Stimulated activated CD4-positive, alpha-beta T cell treated with anti-CD3 and anti-CD28 coated beads, Interleukin-4, amount 100 ng/mL, for 1 hour (primary cell): ENCODE data around the gene RNGTT.

Experiments used
- DNase-seq: peaks from one replicate; pipeline ENCODE4 v3.0.0-alpha.2; 2020

Gene RNGTT

DNA sequence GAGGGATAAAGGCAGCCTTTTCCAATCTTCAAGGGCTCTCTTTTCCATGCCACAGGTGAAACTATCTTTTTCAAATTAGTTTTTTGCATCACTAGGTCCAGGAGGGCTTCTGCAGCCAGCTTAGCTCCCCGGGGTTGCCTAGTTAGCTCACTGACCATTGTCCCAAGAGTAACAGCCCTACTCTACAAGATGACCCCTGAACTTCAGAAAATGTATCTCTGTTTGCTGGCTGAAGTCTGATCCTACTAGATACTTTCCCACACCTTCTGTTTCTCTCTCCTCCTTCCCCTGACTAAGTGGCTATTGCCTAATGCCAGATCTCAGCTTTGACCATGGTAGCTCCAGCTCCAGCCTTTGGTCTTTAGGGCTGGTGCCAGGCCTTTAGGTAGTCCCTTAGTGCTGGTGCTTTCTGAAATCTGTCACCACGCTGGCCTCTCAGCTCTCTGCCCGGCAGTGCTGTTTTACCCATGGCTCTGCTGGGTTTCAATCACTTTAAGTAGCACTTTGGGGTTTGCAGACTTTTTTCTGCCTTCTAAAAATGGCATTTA is 255.1 kb downstream of the RNGTT start:
- DNase-seq: no peak

- DNase-seq: no peak
Observed at GRCh38 chr6:88705601-88706000, 257.8 kb downstream of the RNGTT start.

DNA sequence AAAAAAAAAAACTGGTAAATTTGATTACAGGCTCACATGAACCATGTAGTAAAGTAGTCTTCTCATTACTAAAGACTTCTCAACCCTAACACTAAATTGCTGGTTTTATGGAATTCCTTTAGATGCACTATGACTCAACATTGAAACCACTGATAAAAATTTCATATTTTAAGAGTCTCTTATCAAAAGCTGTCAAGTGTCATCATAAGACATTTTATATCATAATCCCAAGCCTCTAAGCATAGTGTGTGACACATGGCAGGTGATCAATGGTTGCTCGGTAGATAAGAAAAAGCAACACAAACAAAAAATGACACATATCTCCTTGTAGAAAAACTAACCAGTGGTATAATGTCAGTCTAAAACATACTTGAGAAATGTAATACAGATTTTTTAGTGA is 258.4 kb downstream of the RNGTT start:
- no peak for DNase-seq

GRCh38 chr6:88702956-88703556 is 260.4 kb downstream of the RNGTT start:
- no peak for DNase-seq

GRCh38 chr6:88698661-88699060 is 264.8 kb downstream of the RNGTT start:
- no peak for DNase-seq

- no peak for DNase-seq
Observed at GRCh38 chr6:88695937-88696336, 267.5 kb downstream of the RNGTT start.

DNA sequence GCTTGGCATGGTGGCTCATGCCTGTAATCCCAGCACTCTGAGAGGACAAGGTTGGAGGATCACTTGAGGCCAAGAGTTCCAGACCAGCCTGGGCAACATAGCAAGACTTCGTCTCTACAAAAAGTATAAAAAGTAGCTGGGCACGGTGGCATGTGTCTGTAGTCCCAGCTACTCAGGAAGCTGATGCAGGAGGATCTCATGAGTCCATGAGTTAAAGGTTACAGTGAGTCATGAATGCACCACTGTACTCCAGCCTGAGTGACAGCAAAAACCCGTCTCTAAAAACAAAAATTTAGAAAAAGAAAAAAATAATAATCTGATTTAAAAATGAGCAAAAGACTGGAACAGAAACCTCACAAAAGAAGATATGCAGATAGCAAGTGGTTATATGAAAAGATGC is 279.7 kb downstream of the RNGTT start:
- DNase-seq: no peak

GRCh38 chr6:88680654-88681053 is 282.8 kb downstream of the RNGTT start:
- DNase-seq: no peak

- no peak for DNase-seq
Observed at GRCh38 chr6:88679841-88680240, 283.6 kb downstream of the RNGTT start.

DNA sequence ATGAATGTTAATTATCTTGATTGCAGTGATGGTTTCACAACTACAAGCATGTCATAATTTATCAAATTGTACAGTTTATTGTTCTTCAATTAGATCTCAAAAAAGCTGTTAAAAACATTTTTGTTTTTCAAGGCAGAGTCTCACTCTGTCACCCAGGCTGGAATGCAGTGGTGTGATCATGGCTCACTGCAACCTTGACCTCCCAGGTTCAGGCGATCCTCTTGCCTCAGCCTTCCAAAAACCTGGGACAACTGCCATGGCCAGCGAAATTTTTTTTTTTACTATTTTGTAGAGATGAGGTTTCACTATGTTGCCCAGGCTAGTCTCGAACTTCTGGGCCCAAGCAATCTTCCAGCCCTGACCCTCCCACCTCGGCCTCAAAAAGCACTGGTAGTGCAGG is 286.1 kb downstream of the RNGTT start:
- no peak for DNase-seq

- DNase-seq: no peak
Observed at GRCh38 chr6:88671624-88672023, 291.8 kb downstream of the RNGTT start.

GRCh38 chr6:88670369-88670768 is 293.0 kb downstream of the RNGTT start:
- DNase-seq: no peak

DNA sequence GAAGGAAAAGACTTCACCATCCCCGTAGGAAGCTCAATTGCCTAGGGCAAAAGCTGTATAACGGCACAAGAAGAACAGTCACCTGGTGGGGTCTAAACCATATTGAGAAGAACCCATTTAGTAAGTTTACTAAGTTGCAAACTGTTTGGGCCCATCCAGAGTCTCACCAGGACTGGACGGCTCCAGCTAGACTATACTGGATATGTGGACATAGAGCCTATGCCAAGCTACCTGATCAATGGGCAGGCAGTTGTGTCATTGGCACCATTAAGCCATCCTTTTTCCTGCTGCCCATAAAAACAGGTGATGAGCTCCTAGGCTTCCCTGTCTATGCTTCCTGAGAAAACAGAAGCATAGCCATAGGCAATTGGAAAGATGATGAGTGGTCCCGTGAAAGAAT is 293.9 kb downstream of the RNGTT start:
- no peak for DNase-seq

- no peak for DNase-seq
Observed at GRCh38 chr6:88666901-88667300, 296.5 kb downstream of the RNGTT start.

- DNase-seq: no peak
Observed at GRCh38 chr6:88665131-88665530, 298.3 kb downstream of the RNGTT start.

GRCh38 chr6:88663801-88664200 is 299.6 kb downstream of the RNGTT start:
- no peak for DNase-seq

GRCh38 chr6:88662653-88663174 is 300.7 kb downstream of the RNGTT start:
- DNase-seq: no peak

DNA sequence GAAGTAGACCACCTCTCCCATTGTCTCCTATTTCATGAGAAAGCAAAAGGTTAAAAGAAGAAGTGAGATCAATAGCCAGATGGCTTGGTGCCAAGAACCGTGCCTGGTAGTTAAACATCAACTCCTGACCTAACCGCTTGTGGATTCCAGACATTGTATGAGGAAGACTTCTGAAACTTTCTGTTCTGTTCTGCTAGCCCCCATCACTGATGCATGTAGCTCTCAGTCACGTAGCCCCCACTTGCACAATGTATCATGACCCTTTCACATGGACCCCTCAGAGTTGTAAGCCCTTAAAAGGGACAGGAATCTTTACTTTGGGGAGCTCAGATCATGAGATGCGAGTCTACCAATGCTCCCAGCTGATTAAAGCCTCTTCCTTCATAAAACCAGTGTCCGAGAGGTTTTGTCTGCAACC is 301.2 kb downstream of the RNGTT start:
- no peak for DNase-seq

DNA sequence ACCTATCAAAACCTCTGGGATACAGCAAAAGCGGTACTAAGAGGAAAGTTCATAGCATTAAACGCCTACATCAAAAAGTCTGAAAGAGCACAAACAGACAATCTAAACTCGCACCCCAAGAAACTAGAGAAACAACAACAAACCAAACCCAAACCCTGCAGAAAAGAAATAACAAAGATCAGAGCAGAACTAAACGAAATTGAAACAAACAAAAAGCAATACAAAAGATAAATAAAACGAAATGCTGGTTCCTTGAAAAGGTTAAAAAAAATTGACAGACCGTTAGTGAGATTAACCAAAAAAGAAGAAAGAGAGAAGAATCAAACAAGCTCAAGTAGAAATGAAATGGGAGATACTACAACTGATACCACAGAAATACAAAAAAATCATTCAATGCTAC is 302.3 kb downstream of the RNGTT start:
- DNase-seq: no peak

DNA sequence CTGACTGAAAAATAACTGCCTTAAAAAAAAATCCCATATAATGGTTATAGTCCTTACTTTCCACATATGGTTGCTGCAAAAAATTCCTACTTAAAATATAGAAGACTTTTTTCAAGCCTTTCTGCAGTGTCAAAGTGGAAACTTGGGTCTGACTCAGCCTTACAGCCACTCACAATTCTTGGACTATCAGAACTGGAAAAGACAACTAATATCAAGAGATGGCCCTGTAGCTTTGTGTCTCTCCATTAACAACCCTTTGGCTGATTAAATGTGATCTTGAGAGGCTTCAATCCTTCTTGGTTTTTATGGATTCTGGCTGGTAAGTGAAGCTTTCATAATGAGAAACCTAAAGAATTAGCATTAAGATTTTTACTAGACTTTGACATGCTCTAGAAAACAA is 307.8 kb downstream of the RNGTT start:
- DNase-seq: no peak

DNA sequence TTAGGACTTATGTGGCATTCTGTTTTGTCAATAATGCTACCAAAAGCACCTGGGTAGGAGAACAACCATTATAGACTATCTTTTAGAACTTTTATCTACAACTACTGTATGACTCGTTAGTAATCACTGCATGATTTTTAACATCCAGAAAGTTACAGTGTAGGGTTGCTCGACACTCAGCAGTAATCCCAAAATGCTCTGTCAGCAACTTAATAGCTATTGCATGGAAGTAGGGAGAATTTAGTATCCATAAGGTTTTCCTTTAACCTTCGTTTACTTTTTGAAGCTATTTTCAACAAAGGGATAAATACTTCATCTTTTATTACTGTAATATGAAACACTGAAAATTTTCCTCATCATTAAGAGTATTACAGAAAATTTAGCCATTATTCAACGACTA is 309.5 kb downstream of the RNGTT start:
- DNase-seq: no peak

DNA sequence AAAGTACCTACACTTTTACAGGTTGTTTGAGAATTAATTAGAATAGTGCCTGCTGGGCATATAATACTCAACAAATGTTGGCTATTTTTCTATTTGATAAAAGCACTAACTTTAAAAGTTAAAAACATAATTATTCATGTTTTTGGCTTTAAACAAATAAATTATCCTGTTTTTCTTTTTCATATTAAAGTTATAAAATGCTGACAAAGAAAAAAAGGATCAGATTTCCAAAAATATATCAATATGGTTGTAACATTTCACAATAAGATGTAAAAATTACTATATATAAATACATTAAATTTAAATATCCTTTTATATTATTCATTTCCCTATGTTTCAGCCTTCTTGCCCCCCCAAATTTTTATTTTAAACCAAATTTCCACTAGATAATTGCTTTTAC is 312.0 kb downstream of the RNGTT start:
- DNase-seq: no peak

DNA sequence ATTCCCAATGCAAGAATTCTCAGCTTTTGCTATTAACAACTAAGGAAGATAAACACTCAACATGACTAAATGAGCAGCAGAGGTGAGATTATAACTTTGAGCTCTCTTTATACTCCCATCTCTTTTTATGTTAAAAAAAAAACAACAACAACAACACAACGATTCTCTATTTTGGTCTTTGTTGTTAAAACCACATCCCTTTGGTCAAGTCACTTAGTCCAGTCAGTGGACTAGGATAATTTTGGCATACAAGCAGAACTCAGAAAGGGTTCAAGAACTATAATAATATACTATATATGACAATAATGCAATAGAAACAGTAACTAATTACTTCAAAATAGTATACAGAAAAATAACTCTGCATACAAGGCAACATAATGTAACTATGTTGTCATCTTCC is 312.4 kb downstream of the RNGTT start:
- no peak for DNase-seq

GRCh38 chr6:88650029-88650619 is 313.3 kb downstream of the RNGTT start:
- no peak for DNase-seq
